HCT116 (cell line): ENCODE measurements around the gene ARSJ. TPM values are rescaled to one million over a fixed set of nuclear protein-coding genes. Genes with fewer than 3 reads are reported as not detected.

Experiments used
- ATAC-seq: fragments of 200-7000 bp; cut with Tn5 transposase; 2 replicates; pipeline ENCODE4 v1.9.1; 2020; ENCODE audit warnings: mild to moderate bottlenecking, moderate library complexity
- BruUV-seq: library from RNA; stranded (reverse); fragments of 400-500 nt; replicated peaks from 2 replicates; lab custom pipeline; 2021; lab: Mats Ljungman, UMichigan
- CTCF ChIA-PET: fragments of 300-600 bp; sonication (Branson Sonifier 250); formaldehyde crosslinking; loops from one replicate; lab custom pipeline; 2021; ENCODE audit warnings: antibody characterized with exemption; lab: Charles Lee
- POLR2A ChIA-PET: fragments of 300-600, 350-600 bp; sonication (Branson Sonifier 250); formaldehyde crosslinking; loops from one replicate; lab custom pipeline; 2021; ENCODE audit warnings: antibody characterized with exemption; lab: Charles Lee
- RAD21 ChIA-PET, 2 experiments: fragments of 300-600 bp; sonication (Branson Sonifier 250); formaldehyde crosslinking; loops; one replicate each; lab custom pipeline; 2023; ENCODE audit warnings: low total read pairs in 2 of 2; ENCODE audit not compliant: uncharacterized antibody in 2 of 2, unreplicated experiment in 2 of 2, low non-redundant PET in 1 of 2; lab: Charles Lee
- DNase-seq: peaks from one replicate; pipeline ENCODE4 v3.0.0-alpha.2; 2010; ENCODE audit warnings: low read depth, low spot score
- H2AFZ ChIP-seq: fragments of 200-600 bp; shearing (Covaris generic), sonication (generic); 2 replicates; pipeline ENCODE4 v1.6.1; 2017; ENCODE audit warnings: low read depth, mixed run types, mixed read lengths, antibody characterized with exemption, low read length; ENCODE audit not compliant: poor library complexity, severe bottlenecking
- H3K27ac ChIP-seq: 2 replicates; pipeline ENCODE4 v1.5.1; 2012; ENCODE audit warnings: low read depth, low read length
- H3K27me3 ChIP-seq: fragments of 200-600 bp; sonication (generic); 2 replicates; pipeline ENCODE4 v1.6.1; 2016; ENCODE audit warnings: mixed run types, low read length, mixed read lengths; ENCODE audit not compliant: insufficient read depth
- H3K36me3 ChIP-seq, 2 experiments: fragments of 200-500 bp in 1 of 2; fragments of 200-600 bp in 1 of 2; sonication (Bioruptor generic) in 1 of 2; sonication (generic) in 1 of 2; 2 replicates each; pipeline versions ENCODE4 v1.5.1 to v1.6.1; 2014 to 2016; ENCODE audit warnings: low read length in 2 of 2, inconsistent platforms in 1 of 2, mixed read lengths in 1 of 2, mixed run types in 1 of 2; ENCODE audit not compliant: insufficient read depth in 2 of 2, control insufficient read depth in 1 of 2
- H3K4me1 ChIP-seq, 2 experiments: fragments of 200-600 bp in 1 of 2; sonication (generic) in 1 of 2; 2 replicates each; pipeline versions ENCODE4 v1.5.1 to v1.6.1; 2012 to 2017; ENCODE audit warnings: low read length in 2 of 2, inconsistent platforms in 1 of 2, mild to moderate bottlenecking in 1 of 2, mixed read lengths in 1 of 2, mixed run types in 1 of 2, moderate library complexity in 1 of 2; ENCODE audit not compliant: insufficient read depth in 2 of 2, control insufficient read depth in 1 of 2
- H3K4me2 ChIP-seq: fragments of 200-600 bp; sonication (generic); 2 replicates; pipeline ENCODE4 v1.6.1; 2017; ENCODE audit warnings: mixed run types, low read length, mixed read lengths
- H3K4me3 ChIP-seq, 2 experiments: fragments of 200-600 bp in 1 of 2; sonication (generic) in 1 of 2; replicated peaks in 1 of 2; 2 replicates each; pipeline ENCODE4 v1.5.1; 2011 to 2016; ENCODE audit warnings: low read length in 2 of 2, control low read depth in 1 of 2, low read depth in 1 of 2, mild to moderate bottlenecking in 1 of 2, mixed read lengths in 1 of 2, mixed run types in 1 of 2
- H3K79me2 ChIP-seq: fragments of 200-600 bp; sonication (generic); 2 replicates; pipeline ENCODE4 v1.6.1; 2017; ENCODE audit warnings: mild to moderate bottlenecking, mixed run types, low read length, moderate library complexity, mixed read lengths; ENCODE audit not compliant: insufficient read depth
- H3K9ac ChIP-seq: fragments of 200-600 bp; sonication (generic); 2 replicates; pipeline ENCODE4 v1.6.1; 2016; ENCODE audit warnings: low read length, mixed read lengths
- H3K9me2 ChIP-seq: fragments of 200-600 bp; sonication (generic), shearing (Covaris generic); 2 replicates; pipeline ENCODE4 v1.6.1; 2017; ENCODE audit warnings: mixed run types, mild to moderate bottlenecking, moderate library complexity; ENCODE audit not compliant: insufficient read depth
- H3K9me3 ChIP-seq, 2 experiments: fragments of 200-500 bp in 1 of 2; fragments of 200-600 bp in 1 of 2; sonication (Bioruptor generic) in 1 of 2; sonication (generic) in 1 of 2; 2 replicates each; pipeline ENCODE4 v1.6.1; 2014 to 2017; ENCODE audit warnings: low read length in 2 of 2, mixed read lengths in 2 of 2, inconsistent platforms in 1 of 2, low read depth in 1 of 2, mild to moderate bottlenecking in 1 of 2, mixed run types in 1 of 2, moderate library complexity in 1 of 2; ENCODE audit not compliant: control insufficient read depth in 1 of 2, insufficient read depth in 1 of 2
- H4K20me1 ChIP-seq: fragments of 200-600 bp; sonication (generic), shearing (Covaris generic); 2 replicates; pipeline ENCODE4 v1.6.1; 2017; ENCODE audit warnings: mixed run types, mild to moderate bottlenecking, moderate library complexity; ENCODE audit not compliant: insufficient read depth
- CBX3 ChIP-seq: IDR thresholded peaks from 2 replicates; pipeline ENCODE4 v1.6.1; 2012; ENCODE audit warnings: low read depth
- CEBPB ChIP-seq: IDR thresholded peaks from 2 replicates; pipeline ENCODE4 v1.6.1; 2012; ENCODE audit warnings: low read depth
- EGR1 ChIP-seq: IDR thresholded peaks from 2 replicates; pipeline ENCODE4 v1.6.1; 2012; ENCODE audit warnings: low read depth
- ELF1 ChIP-seq: IDR thresholded peaks from 2 replicates; pipeline ENCODE4 v1.6.1; 2012; ENCODE audit warnings: low read depth, borderline replicate concordance
- EZH2 ChIP-seq: fragments of 200-600 bp; sonication (generic); IDR thresholded peaks from 2 replicates; pipeline ENCODE4 v1.6.1; 2017; ENCODE audit warnings: antibody characterized with exemption, mixed run types
- EZH2phosphoT487 ChIP-seq: fragments of 200-600 bp; IDR thresholded peaks from 2 replicates; pipeline ENCODE4 v1.6.1; 2018; ENCODE audit warnings: antibody characterized with exemption, borderline replicate concordance
- FOSL1 ChIP-seq: IDR thresholded peaks from 2 replicates; pipeline ENCODE4 v1.6.1; 2012; ENCODE audit warnings: low read depth
- JUND ChIP-seq: IDR thresholded peaks from 2 replicates; pipeline ENCODE4 v1.6.1; 2012
- MAX ChIP-seq: IDR thresholded peaks from 2 replicates; pipeline ENCODE4 v1.6.1; 2012
- POLR2AphosphoS5 ChIP-seq: IDR thresholded peaks from 2 replicates; pipeline ENCODE4 v1.6.1; 2011; ENCODE audit warnings: mild to moderate bottlenecking, low read depth, low read length, moderate library complexity
- RAD21 ChIP-seq: IDR thresholded peaks from 2 replicates; pipeline ENCODE4 v1.6.1; 2012; ENCODE audit warnings: low read depth, mild to moderate bottlenecking
- SP1 ChIP-seq: IDR thresholded peaks from 2 replicates; pipeline ENCODE4 v1.6.1; 2012; ENCODE audit warnings: low read depth
- ZBTB33 ChIP-seq: IDR thresholded peaks from 2 replicates; pipeline ENCODE4 v1.6.1; 2011; ENCODE audit warnings: mild to moderate bottlenecking, low read length, moderate library complexity; ENCODE audit not compliant: insufficient replicate concordance; ENCODE audit errors: extremely low read depth
- intact Hi-C: fragments of 100-400 bp; cut with micrococcal nuclease; formaldehyde crosslinking; loops from 2 replicates; pipeline ENCODE4 v1.10.0; 2022
- total RNA-seq: library from RNA; stranded (reverse); gene quantifications from one replicate; pipeline ENCODE4 v1.2.1, GENCODE V29; 2021; ENCODE audit not compliant: unreplicated experiment

The ARSJ gene
- total RNA-seq, 1 experiment from 2014 or later: 2.3 TPM

GRCh38 chr4:113858924-113859323 lies 120.5 kb downstream of the ARSJ start:
- TF ChIP-seq CEBPB (no peak), EGR1 (no peak), EZH2phosphoT487 (no peak), SP1 (no peak), RAD21 (no peak), POLR2AphosphoS5 (no peak), MAX (no peak), CBX3 (no peak), JUND (no peak), ZBTB33 (no peak), FOSL1 (no peak), ELF1 (no peak), EZH2 (no peak)
- no peaks in the 10 kb centered on the region for H3K27me3 ChIP-seq
- H3K4me2 ChIP-seq: no peak overlapping the region
- DNase-seq (no peak), ATAC-seq (no peak)
- no peak overlapping the region for H2AFZ ChIP-seq
- H3K9me3 ChIP-seq: no peaks in the 10 kb centered on the region
- BruUV-seq: no TSS peak
- no peak overlapping the region for H3K4me3 ChIP-seq
- no peak overlapping the region for H3K9ac ChIP-seq
- H3K4me1 ChIP-seq: no peaks in the 10 kb centered on the region
- no peak overlapping the region for H3K27ac ChIP-seq
- ChIA-PET CTCF (no interaction called here), POLR2A (no interaction called here), RAD21 (no interaction called here)
- H3K9me2 ChIP-seq: no peaks in the 10 kb centered on the region
- no peaks in the 10 kb centered on the region for H3K79me2 ChIP-seq
- no peaks in the 10 kb centered on the region for H4K20me1 ChIP-seq
- H3K36me3 ChIP-seq: no peaks in the 10 kb centered on the region; a peak in 1 of 4 replicates
- intact Hi-C loops: no loop called here
